ENCODE measurements around the gene ANAPC5. TPM values are rescaled to one million over a fixed set of nuclear protein-coding genes. Genes with fewer than 3 reads are reported as not detected.

The ANAPC5 gene
- total RNA-seq, 1 donor from 2014 or later: 85.8 TPM

GRCh38 chr12:121330195-121330594 lies 22.0 kb downstream of the ANAPC5 start:
- Mint-ChIP-seq H3K27ac (ENCODE audit: unreplicated experiment) (no peak overlapping the region), H3K9me3 (ENCODE audit: unreplicated experiment) (no peaks in the 10 kb centered on the region), H3K4me3 (ENCODE audit: unreplicated experiment) (no peak overlapping the region), H3K27me3 (ENCODE audit: low read depth, unreplicated experiment) (no peaks in the 10 kb centered on the region), H3K4me1 (ENCODE audit: low read depth, unreplicated experiment) (no peaks in the 10 kb centered on the region), H3K36me3 (ENCODE audit: low read depth, unreplicated experiment) (peaks cover 16% of the 10 kb centered on the region)
- DNase-seq (ENCODE audit: low read depth) (no peak), FAIRE-seq (no peak)
- no peak for TF ChIP-seq EZH2 (IDR thresholded peaks at IDR 0.05; ENCODE audit: insufficient read depth, low read length)
- no peak for TF ChIP-seq CTCF (IDR thresholded peaks at IDR 0.05; ENCODE audit: insufficient read depth, low read depth, low read length)
- no peak overlapping the region for H3K9ac ChIP-seq (ENCODE audit: low read length)
- no peaks in the 10 kb centered on the region for H3K4me1 ChIP-seq (ENCODE audit: insufficient read depth, low read length)
- H3K79me2 ChIP-seq (ENCODE audit: insufficient read depth, low read length): no peaks in the 10 kb centered on the region
- H3K27me3 ChIP-seq (ENCODE audit: insufficient read depth, low read length): no peaks in the 10 kb centered on the region
- no peak overlapping the region for H3K27ac ChIP-seq (ENCODE audit: low read depth, low read length)
- no peak overlapping the region for H3K4me3 ChIP-seq (ENCODE audit: insufficient read depth, low read depth, low read length)
- H3K36me3 ChIP-seq (ENCODE audit: insufficient read depth, low read length): peaks cover 59% of the 10 kb centered on the region
- H2AFZ ChIP-seq (ENCODE audit: low read depth, low read length): no peak overlapping the region
- H3K4me2 ChIP-seq (ENCODE audit: low read length): no peak overlapping the region
- no peaks in the 10 kb centered on the region for H3K9me3 ChIP-seq (ENCODE audit: insufficient read depth, low read depth, low read length)
- H4K20me1 ChIP-seq (ENCODE audit: insufficient read depth, low read length): peaks cover 3% of the 10 kb centered on the region

- peaks cover 54% of the 10 kb centered on the region for H3K36me3 ChIP-seq (ENCODE audit: insufficient read depth, low read length)
- FAIRE-seq: no peak
- no peaks in the 10 kb centered on the region for H3K9me3 Mint-ChIP-seq (ENCODE audit: unreplicated experiment)
Observed at GRCh38 chr12:121328620-121329019, 23.6 kb downstream of the ANAPC5 start.

More at GRCh38 chr12:121328620-121329019, 23.6 kb downstream of the ANAPC5 start:
- TF ChIP-seq CTCF (IDR thresholded peaks at IDR 0.05; ENCODE audit: insufficient read depth, low read depth, low read length) (no peak), EZH2 (IDR thresholded peaks at IDR 0.05; ENCODE audit: insufficient read depth, low read length) (no peak)
- no peaks in the 10 kb centered on the region for H3K9me3 ChIP-seq (ENCODE audit: insufficient read depth, low read depth, low read length)
- H3K4me2 ChIP-seq (ENCODE audit: low read length): no peak overlapping the region
- no peak for DNase-seq (ENCODE audit: low read depth)
- H3K4me1 Mint-ChIP-seq (ENCODE audit: low read depth, unreplicated experiment): no peaks in the 10 kb centered on the region
- H3K4me3 ChIP-seq (ENCODE audit: insufficient read depth, low read depth, low read length): no peak overlapping the region
- H4K20me1 ChIP-seq (ENCODE audit: insufficient read depth, low read length): peaks cover 3% of the 10 kb centered on the region
- no peaks in the 10 kb centered on the region for H3K79me2 ChIP-seq (ENCODE audit: insufficient read depth, low read length)
- H3K27me3 Mint-ChIP-seq (ENCODE audit: low read depth, unreplicated experiment): no peaks in the 10 kb centered on the region
- H3K9ac ChIP-seq (ENCODE audit: low read length): no peak overlapping the region
- H3K27ac Mint-ChIP-seq (ENCODE audit: unreplicated experiment): no peak overlapping the region
- H3K4me1 ChIP-seq (ENCODE audit: insufficient read depth, low read length): no peaks in the 10 kb centered on the region
- no peak overlapping the region for H3K4me3 Mint-ChIP-seq (ENCODE audit: unreplicated experiment)
- no peak overlapping the region for H2AFZ ChIP-seq (ENCODE audit: low read depth, low read length)
- H3K36me3 Mint-ChIP-seq (ENCODE audit: low read depth, unreplicated experiment): peaks cover 19% of the 10 kb centered on the region
- H3K27me3 ChIP-seq (ENCODE audit: insufficient read depth, low read length): no peaks in the 10 kb centered on the region
- H3K27ac ChIP-seq (ENCODE audit: low read depth, low read length): no peak overlapping the region
